Caki2 (cell line): ENCODE results near the gene KCNJ1. TPM values are rescaled to one million over a fixed set of nuclear protein-coding genes. Genes with fewer than 3 reads are reported as not detected.

Source experiments
- DNase-seq: peaks from one replicate; pipeline ENCODE4 v3.0.0-alpha.2; 2015; ENCODE audit warnings: low read depth
- in situ Hi-C: cut with HindIII; loops from 2 replicates; pipeline ENCODE4 v1.10.0; 2016; ENCODE audit warnings: low sequenced_read_pairs, low pct_unique_long_range_greater_than_20kb, mixed read lengths
- total RNA-seq: library from RNA; depleted of rRNA; stranded (reverse); fragments of >200 nt; shearing (Covaris generic); gene quantifications from 2 replicates; pipeline ENCODE4 v1.2.3, GENCODE V29; 2014; ENCODE audit warnings: low replicate concordance; rRNA removed

Gene KCNJ1
- 0.10 TPM in 1 of 2 replicates, not detected in the other for total RNA-seq

DNA sequence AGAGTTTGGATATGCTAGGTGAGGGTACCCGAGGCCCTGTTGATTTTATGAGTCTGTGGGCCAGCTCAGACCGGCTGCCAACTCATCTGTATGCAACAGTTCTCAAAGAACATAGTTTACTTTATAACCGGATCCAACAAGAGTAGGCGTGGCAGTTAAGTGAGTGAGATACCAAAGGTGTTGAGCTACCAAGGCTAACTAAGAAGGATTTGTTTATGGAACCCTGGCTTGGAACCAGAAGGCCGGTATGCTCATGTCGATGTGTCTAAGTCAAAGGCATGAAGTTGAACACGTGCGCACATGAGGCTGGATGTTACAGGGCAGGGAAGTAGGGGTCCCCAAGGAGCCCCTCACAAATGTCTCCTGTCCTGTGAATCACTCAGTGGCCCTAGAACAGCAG lies at the start of gene KCNJ1:
KCNJ1 (minus strand) TSS at position 20 of the 400 bp plus-strand sequence. CDS start 27,053 bp downstream, outside the sequence.
- in situ Hi-C loops = no loop called here
- DNase-seq = no peak

- no peak for DNase-seq
- in situ Hi-C loops = no loop called here
Measured at GRCh38 chr11:128916681-128917080, 49.6 kb upstream of the KCNJ1 start.

- in situ Hi-C loops = no loop called here
- no peak for DNase-seq
Measured at GRCh38 chr11:128916037-128916572, 49.0 kb upstream of the KCNJ1 start.

GRCh38 chr11:128915149-128915521 lies 48.0 kb upstream of the KCNJ1 start:
- in situ Hi-C loops = no loop called here
- DNase-seq = no peak

DNA sequence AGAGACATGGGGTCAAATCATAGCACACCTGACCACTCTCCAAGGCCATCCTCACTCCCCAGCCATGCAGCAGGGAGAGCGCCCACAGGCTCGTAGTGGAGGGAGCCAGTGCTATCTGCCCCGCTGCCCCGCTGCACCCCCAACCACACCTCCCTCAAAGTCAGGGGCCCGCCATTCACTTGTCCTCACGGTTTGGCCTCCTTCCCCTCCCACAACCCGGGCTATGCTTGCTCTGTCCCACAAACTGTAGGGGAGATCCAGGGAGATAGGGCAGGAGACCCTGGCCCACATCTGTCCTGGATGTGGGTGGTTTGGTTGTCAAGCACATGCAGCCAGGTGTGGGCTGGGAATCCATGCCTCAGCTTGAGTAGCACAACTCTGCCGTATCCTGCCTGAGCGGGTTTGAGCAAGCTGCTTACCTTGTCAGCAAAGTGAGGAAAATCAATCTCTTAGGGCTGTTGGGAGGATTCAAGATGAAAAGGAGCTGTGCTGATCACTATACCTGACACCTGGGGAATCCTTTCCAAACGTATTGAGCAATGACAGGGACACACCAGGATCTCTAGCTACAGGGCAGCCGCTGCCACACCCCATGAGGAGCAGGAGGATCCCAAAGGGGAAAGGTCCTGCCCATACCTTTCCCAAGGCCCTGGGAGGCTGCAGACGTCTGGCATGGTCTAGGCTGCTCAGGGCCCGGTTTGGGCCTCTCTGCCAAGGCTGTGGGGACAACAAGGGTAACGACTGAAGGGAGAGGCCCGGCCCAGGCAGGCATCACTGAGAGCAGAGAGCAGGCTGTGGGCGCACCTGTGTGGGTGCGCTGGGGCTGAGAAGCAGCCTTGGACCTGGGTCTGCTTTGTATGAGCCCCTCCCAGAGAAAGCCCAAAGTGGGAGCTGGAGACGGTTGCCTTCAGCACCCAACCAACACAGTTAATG lies 47.4 kb upstream of the KCNJ1 start:
- DNase-seq = no peak
- in situ Hi-C loops = no loop called here

- no peak for DNase-seq
- in situ Hi-C loops = no loop called here
Measured at GRCh38 chr11:128913806-128914205, 46.7 kb upstream of the KCNJ1 start.

GRCh38 chr11:128911701-128912100 lies 44.6 kb upstream of the KCNJ1 start:
- in situ Hi-C loops = no loop called here
- no peak for DNase-seq

DNA sequence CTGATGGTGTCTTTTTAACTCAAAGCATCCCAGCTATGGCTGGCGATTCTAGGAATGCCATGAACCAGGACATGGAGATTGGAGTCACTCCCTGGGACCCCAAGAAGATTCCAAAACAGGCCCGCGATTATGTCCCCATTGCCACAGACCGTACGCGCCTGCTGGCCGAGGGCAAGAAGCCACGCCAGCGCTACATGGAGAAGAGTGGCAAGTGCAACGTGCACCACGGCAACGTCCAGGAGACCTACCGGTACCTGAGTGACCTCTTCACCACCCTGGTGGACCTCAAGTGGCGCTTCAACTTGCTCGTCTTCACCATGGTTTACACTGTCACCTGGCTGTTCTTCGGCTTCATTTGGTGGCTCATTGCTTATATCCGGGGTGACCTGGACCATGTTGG lies 44.1 kb upstream of the KCNJ1 start:
- in situ Hi-C loops = no loop called here
- DNase-seq = no peak

DNA sequence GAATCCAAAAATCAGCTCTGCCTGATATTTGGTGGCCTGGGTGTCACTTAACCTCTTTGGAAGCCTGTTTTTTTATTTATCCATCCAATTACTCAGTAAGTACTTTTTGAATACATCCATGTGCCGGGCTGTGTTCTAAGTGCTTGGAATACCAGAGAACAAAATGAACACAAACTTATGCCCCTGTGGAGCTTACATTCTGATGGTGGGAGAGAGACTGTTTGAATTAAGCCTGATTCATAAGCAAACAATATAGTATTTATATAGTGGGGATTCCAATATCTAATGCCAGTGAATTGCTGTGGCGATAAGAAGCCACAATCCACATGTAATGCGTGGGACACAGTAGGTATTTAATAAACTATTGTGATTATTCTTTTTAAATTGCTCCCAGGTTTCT lies 43.5 kb upstream of the KCNJ1 start:
- DNase-seq = no peak
- in situ Hi-C loops = no loop called here

GRCh38 chr11:128909438-128910125 lies 42.5 kb upstream of the KCNJ1 start:
- in situ Hi-C loops = no loop called here
- DNase-seq = no peak

DNA sequence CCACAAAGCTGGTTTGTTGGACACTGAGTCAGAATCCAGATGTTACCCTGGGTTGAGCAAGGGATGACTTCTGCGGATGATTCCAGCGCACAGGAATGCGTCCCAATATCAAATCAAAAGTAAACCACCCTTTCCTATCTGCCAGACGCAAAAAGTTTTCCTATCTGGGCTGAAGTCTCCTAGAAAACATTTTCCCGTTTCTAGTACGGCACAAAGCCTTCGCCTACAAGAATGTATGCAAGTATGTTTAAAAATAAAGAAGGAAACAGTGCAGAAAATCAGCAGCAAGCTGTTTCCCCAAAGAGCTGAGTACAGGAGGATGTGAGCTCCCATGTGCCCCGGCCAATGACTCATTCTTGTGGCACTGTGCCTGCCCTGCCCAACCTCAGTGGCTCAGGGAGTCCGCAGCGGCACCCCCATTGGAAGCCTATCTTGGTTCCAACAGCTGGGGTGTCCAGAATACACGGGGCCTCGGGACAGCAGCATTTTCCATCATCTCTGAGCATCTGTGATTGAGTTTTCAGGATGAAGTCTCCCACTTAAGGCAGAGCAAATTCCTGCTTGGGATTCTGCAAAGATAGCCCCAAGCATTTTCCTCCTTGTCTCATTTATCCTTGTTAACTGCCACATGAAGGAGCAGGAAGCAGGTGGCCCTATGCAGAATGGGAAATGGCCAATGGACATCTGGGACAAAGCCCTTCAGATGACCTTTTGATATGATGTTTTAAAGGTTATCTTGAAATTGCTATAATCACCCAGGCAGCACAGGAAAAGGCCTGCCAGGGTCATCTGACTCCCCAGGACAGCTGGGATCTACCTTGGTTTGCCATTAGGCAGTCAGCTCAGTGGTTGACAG lies 41.5 kb upstream of the KCNJ1 start:
- in situ Hi-C loops = no loop called here
- DNase-seq = no peak

- in situ Hi-C loops = no loop called here
- DNase-seq = no peak
Measured at GRCh38 chr11:128907585-128907984, 40.5 kb upstream of the KCNJ1 start.

DNA sequence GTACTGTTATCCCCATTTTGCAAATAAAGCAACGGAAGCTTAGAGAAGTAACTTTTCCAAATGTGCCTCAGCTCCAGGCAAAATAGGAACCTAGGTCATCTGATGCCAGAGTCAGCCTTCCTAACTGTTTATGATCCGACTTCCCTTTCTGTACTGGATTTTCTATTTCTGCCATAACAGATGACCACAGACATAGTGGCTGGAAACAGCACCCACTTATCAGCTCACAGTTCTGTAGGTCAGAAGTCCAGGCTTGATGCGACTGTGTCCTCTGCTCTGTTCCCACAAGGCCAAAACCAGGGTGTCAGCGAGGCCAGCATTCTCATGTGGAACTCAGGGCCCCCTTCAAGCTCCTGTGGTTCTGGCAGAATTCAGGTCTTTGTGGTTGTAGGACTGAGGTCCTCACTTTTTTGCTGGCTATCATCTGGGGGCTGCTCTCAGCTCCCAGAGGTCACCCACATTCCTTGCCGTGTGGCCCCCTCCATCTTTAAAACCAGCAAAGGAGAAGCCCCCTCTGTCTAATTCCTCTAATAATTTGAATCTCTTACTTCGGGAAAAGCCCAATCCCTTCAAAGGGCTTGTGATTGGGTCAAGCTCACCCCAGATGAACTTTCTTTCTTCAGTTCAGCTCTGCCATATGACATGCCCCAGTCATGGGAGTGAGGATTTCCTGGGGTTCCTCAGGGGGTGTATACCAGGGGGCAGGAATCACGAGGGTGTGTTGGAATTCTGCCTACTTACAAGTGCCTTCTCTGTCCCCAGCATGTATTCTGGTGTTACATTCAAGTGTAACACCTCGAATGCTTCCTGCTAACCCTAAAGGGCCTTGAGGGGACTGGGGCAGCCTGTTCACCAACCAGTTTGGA lies 39.3 kb upstream of the KCNJ1 start:
- in situ Hi-C loops = no loop called here

GRCh38 chr11:128905345-128906184 lies 38.5 kb upstream of the KCNJ1 start:
- DNase-seq = peak; percentile 45
- in situ Hi-C loops = no loop called here

More for the DNA sequence above, 39.3 kb upstream of the KCNJ1 start:
- no peak for DNase-seq

DNA sequence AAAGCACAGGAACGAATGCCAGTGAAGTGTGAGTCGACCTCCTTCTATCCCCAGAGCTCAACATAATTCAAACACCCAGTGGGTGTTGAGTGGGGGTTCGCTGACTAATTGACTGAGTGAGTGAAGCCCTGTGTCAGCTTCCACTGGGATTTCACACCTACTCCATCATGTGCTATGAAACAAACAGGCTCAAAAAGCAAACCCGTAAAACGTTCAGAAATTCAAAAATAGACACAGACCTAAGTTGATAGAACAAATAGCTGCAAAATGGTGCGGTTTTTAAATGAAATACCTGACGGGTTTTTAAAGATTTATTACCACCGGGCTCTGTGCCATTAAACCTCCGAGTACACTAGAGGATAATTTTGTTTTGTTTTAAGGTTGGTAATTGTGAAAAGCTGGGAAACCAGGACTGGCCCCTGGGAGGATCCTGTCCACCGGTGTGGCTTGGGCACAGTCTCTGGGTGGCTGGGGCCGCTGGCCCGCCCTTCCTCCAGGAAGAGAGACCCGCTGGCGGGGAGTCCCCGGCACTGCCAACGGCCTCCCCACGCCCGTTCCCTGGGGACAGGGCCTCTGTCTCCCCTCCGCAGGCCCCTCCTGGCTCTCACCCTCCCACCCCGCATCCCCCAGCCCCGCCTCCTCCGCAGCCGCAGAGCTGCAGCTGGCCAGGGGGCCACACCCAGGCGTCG lies 37.7 kb upstream of the KCNJ1 start:
- in situ Hi-C loops = no loop called here
- DNase-seq = peak; percentile 18

GRCh38 chr11:128904303-128904655 lies 37.2 kb upstream of the KCNJ1 start:
- no peak for DNase-seq
- in situ Hi-C loops = no loop called here
